CD4-positive, alpha-beta T cell treated with Interleukin-2 at 100 ng/mL for 4 hours (primary cell): ENCODE results near the gene HLCS.
"Not testable (repeated sequence)": the region's sequence is repeated elsewhere in the genome, so short reads cannot be mapped to it uniquely, and the experiment has no call there.

Experiments used
- DNase-seq: peaks from one replicate; pipeline ENCODE4 v3.0.0-alpha.2; 2020; ENCODE audit warnings: low spot score

Gene HLCS

DNA sequence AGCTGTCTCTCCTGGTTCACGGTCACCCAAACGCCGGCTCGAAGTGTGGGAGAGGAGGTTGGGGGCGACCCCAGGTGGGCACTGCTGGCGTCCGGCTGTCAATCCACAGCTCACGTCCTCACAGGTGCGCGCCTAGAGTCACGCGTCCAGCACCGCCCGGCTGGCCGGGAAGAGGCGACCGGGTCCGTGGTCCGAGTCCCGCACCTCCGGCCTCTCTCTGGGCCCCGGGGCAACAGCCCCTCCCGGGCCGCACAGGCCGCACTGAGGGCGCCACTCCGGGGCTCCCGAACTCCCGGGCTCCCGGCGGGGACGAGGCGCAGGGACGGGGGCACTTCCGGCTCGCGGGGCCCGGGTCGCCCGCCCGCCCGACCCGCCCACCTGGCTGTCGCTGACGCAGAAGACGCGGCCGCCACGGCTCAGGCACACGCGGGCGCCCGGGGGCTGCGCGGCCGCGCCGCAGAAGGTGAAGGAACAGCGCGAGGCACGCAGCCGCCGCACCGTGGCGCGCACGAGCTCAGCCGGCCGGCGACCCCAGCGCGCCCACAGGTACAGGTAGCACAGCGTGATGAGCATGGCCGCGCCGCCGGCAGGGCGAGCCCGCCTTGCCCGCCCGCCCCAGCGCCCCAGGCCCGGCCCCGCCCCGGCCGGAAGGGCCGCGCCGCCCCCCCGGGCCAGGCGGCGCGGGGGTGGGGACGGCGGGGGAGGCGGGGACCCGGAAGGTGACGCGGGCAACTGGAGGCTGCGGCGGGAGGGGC, at the start of gene HLCS:
TSS of gene HLCS (minus strand) at position 604 of the 755 bp plus-strand sequence. CDS start at position 573, 31 bp downstream.
- DNase-seq: peak; percentile 75

DNA sequence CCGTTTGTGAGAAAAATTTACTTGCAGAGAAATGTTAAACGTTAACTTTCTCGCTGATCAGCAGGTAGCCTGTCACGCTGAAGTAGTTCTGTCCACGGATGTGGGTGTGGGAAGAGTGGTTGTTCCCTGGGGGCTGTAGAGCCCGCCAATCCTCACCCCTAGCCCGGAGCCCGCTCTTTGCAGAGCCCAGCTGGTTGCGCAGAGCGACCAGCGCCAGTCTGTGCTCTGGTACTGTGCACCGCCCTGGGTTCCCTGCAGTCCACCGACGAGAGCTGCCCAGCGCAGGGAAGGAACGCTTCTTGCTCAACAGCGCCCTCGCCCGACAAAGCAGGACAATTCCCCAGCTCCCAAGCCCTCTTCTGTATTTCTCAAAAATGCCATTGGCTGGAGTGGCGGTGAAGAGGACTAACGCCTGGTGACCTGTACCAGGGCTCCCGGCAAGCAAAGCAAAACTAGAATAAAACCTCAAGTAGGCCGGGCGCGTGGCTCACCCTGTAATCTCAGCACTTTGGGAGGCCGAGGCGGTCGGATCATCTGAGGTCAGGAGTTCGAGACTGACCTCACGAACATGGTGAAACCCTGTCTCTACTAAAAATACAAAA, 43.4 kb upstream of the HLCS start:
- peak; percentile 74 for DNase-seq

GRCh38 chr21:37008724-37009123, 42.3 kb upstream of the HLCS start:
- DNase-seq: no peak

GRCh38 chr21:37006486-37007291, 40.2 kb upstream of the HLCS start, which contains the start of gene RIPPLY3:
Gene RIPPLY3, plus strand, starts transcription at chr21:37006702. Its CDS starts 71 bp downstream, at chr21:37006773.
- DNase-seq: no peak

- DNase-seq: no peak
Measured at GRCh38 chr21:37005548-37006485, 39.3 kb upstream of the HLCS start.

GRCh38 chr21:37003917-37004316, 37.4 kb upstream of the HLCS start:
- DNase-seq: not testable (repeated sequence)

GRCh38 chr21:37002851-37003250, 36.4 kb upstream of the HLCS start:
- DNase-seq: not testable (repeated sequence)

- no peak for DNase-seq
Measured at GRCh38 chr21:37001441-37001840, 35.0 kb upstream of the HLCS start.

DNA sequence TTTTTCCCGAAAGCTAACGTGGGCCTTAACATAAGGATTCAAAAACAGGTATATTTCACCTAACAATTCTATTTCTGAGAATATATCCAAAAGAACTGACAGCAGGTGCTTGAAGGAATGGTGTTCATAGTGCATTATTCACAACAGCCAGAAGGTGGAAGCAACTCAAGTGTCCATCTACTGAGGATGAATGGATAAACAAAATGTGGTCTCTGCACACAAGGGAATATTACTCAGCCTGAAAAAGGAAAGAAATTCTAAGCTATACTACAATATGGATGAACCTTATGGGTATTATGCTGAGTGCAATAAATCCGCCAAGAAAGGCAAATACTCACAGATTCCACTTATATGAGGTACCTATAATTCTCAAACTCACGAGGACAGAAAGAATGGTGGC, 33.9 kb upstream of the HLCS start:
- DNase-seq: no peak

DNA sequence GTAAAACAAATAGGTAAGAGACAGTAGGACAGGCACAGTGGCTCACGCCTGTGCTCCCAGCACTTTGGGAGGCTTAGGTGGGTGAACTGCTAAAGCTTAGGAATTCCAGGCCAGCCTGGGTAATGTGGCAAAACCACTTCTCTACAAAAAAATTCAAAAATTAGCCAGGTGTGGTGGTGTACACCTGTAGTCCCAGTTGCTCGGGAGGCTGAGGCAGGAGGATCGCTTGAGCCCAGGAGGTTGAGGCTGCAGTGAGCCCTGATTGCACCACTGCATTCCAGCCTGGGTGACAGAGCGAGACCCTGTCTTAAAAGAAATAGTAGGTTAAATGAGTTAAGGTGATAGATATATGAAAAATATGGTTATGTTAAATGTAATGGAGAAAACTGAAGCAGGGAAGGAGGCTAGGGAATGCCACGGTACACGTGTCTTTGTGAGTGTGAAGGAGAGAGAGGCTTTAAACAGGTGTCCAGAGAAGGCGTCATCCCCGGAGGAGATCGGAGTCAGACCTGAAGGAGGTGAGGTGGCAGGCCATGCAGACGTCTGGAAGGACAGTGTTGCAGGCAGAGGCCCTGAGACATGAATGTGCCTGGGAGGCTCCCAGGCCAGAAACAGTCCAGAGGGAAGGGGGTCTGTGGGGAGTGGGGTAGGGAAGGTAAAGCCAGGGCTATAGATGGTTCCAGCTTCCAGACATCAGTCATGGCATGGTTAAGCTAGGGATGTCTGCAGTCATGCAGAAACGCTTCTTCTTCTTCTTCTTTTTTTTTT, 32.8 kb upstream of the HLCS start:
- no peak for DNase-seq

DNA sequence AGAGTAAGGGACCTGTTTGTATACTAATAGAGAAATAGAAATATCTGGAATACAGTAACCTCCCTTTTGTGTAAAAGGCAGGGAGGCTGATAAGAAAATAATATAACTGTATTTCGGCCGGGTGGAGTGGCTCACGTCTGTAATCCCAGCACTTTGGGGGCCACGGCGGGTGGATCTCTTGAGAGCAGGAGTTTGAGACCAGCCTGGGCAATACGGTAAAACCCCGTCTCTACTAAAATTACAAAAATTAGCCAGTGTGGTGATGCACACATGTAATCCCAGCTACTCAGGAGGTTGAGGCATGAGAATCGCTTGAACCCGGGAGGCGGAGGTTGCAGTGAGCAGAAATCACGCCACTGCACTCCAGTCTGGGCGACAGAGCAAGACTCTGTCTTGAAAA, 28.8 kb upstream of the HLCS start:
- not testable (repeated sequence) for DNase-seq

GRCh38 chr21:36994501-36995158, 28.2 kb upstream of the HLCS start:
- peak; percentile 19 for DNase-seq

DNA sequence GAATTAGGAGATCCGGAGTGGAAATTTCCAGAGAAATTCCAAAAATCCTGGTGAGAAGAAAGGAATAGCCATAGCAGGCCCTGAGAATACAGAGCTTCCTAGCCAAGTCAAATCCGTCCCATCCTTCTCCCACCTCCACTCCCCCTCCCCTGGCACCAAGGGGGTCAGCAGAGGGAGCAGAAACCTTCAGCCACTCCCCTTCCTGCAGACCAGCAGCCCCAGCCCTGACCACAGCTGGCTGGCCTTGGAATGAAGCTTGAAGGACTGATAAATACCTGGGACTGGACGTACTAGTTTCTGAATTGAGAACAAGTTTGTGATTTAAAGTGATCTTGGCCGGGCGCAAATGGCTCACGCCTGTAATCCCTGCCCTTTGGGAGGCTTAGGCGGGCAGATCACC, 26.2 kb upstream of the HLCS start:
- no peak for DNase-seq

- no peak for DNase-seq
Measured at GRCh38 chr21:36990508-36991205, 24.2 kb upstream of the HLCS start.

DNA sequence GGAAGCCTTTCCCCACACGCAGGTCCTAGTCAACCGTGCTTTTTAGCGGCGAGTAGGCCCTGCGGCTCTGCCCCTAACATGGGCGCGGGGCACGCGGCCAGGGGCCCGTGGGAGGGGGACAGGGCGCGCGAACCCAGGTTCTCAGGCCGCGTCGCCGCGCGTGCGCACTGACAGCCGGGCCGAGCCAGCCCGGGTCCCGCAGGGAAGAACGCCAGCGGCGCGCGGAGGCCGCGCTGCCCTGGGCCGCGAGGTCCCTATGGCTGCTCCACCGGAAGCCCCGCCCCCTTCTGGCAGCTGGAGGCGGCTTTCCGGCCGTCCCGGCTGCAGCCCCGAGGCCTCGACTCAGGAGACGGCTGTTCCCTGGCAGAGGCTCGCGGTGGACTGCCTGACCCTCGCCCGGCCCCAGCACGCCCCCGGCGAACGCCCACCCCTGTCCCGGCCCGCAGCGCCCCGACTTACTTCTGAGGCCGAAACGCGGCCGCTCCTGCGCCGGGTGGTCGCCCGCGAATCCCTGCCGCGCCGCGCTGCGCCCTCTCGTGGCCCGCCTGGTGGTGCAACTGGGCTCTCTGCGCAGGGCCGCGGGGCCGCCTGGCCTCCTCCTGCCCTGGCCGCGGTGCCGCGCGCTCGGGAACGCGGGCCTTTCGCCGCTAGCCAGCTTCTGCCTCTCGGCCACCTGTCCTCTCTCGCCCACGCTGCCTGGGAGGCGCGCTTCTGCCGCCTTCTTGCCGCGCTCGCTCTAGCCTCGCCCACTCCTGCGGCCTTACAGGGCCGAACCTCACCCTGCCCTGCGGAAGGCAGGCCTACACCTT, 23.4 kb upstream of the HLCS start:
- DNase-seq: peak; percentile 84

DNA sequence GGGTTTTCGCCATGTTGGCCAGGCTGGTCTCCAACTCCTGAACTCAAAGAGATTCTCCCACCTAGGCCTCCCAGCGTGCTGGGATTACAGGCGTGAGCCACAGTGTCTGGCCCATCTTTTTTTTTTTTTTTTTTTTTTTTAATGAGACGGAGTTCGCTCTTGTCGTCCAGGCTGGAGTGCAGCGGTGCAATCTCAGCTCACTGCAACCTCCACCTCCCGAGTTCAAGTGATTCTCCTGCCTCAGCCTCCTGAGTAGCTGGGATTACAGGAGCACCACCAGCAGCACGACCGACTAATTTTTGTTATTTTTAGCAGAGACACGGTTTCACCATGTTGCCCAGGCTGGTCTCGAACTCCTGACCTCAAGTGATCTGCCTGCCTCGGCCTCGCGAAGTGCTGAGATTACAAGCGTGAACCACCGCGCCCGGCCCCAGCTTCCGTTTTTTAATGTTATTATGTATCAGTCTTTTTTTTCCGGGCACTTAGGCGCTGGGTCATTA, 22.8 kb upstream of the HLCS start:
- not testable (repeated sequence) for DNase-seq

DNA sequence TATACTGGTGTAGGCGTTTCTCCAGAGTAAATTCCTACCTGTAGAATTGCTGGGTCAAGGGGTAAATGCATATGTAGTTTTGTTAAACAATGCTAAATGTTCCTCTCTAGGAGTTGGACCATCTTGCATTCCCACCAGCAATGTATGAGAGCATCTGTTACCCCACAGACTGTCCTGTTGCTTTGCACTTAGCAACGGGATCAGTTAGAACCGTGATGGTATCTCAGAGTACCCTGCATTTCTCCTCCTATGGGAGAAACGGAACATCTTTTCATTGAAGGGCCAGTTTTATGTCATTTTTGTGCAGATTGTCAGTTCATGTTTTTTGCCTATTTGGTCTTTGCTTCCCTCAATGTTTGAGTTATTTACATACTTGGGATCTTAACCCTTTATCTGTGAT, 22.1 kb upstream of the HLCS start:
- no peak for DNase-seq

GRCh38 chr21:36987845-36988244, 21.4 kb upstream of the HLCS start:
- DNase-seq: no peak
